SK-N-SH (cell line): ENCODE measurements around the gene GSTO1.

Experiments used
- CTCF ChIP-seq: fragments of 200-600 bp; sonication (generic); IDR thresholded peaks from 2 replicates; pipeline ENCODE4 v1.6.1; 2017; ENCODE audit warnings: antibody characterized with exemption, mild to moderate bottlenecking, moderate library complexity
- FOXJ3 ChIP-seq: sonication (generic); formaldehyde crosslinking; IDR thresholded peaks from 2 replicates; pipeline ENCODE4 v1.5.1; 2020; ENCODE audit warnings: mild to moderate bottlenecking, missing genetic modification reagents
- GABPA ChIP-seq: IDR thresholded peaks from 2 replicates; pipeline ENCODE4 v1.4.0; 2012; ENCODE audit warnings: low read depth, mild to moderate bottlenecking
- JUND ChIP-seq: IDR thresholded peaks from 2 replicates; pipeline ENCODE4 v1.4.0; 2012
- POLR2AphosphoS5 ChIP-seq: IDR thresholded peaks from 2 replicates; pipeline ENCODE4 v1.6.1; 2012; ENCODE audit warnings: low read depth, low read length
- RAD21 ChIP-seq: IDR thresholded peaks from 2 replicates; pipeline ENCODE4 v1.6.1; 2012; ENCODE audit warnings: mild to moderate bottlenecking, low read length

GRCh38 chr10:104304356-104304745 is 49.7 kb downstream of the GSTO1 start:
- TF ChIP-seq JUND = no peak
- TF ChIP-seq CTCF = no peak
- no peak for TF ChIP-seq GABPA
- no peak for TF ChIP-seq FOXJ3 (CRISPR knock-in tag)
- no peak for TF ChIP-seq POLR2AphosphoS5
- TF ChIP-seq RAD21 = no peak
